ENCODE data around the gene BAIAP2. TPM values are rescaled to one million over a fixed set of nuclear protein-coding genes. Genes with fewer than 3 reads are reported as not detected.
A peak's percentile ranks its signal among the peaks of the same experiment; 100 is the strongest.

BAIAP2 gene
- total RNA-seq, 1 donor from 2014 or later, result 113 TPM

- no peaks in the 10 kb centered on the region for H3K27me3 ChIP-seq
- peak overlapping the region; percentile 67 for H3K27ac ChIP-seq
- H3K9me3 ChIP-seq, result no peaks in the 10 kb centered on the region
- intact Hi-C loops (cut with DNase I), result no loop called here
- TF ChIP-seq CTCF (IDR thresholded peaks at IDR 0.05), result no peak
- no peak for DNase-seq (ENCODE audit: extremely low spot score in 2 of 2)
- peaks cover 82% of the 10 kb centered on the region for H3K4me1 ChIP-seq
- H3K36me3 ChIP-seq, result no peaks in the 10 kb centered on the region
- peak overlapping the region in 1 of 2 donors; percentile 15 for H3K4me3 ChIP-seq
These were observed 8.9 kb downstream of the BAIAP2 start for GRCh38 chr17:81043725-81044427.

GRCh38 chr17:81044428-81044763 lies 9.4 kb downstream of the BAIAP2 start:
- Histone ChIP-seq H3K4me3 (no peak overlapping the region), H3K27ac (peak overlapping the region; percentile 67), H3K4me1 (peaks cover 82% of the 10 kb centered on the region), H3K36me3 (no peaks in the 10 kb centered on the region), H3K9me3 (no peaks in the 10 kb centered on the region), H3K27me3 (no peaks in the 10 kb centered on the region)
- TF ChIP-seq CTCF (IDR thresholded peaks at IDR 0.05) (no peak), POLR2AphosphoS5 (IDR thresholded peaks at IDR 0.05; ENCODE audit: insufficient read depth in 1 of 2, low read depth in 1 of 2) (no peak), POLR2A (IDR thresholded peaks at IDR 0.05) (no peak)
- DNase-seq (ENCODE audit: extremely low spot score in 2 of 2), result no peak
- intact Hi-C loops (cut with DNase I), result no loop called here

GRCh38 chr17:81044764-81045589 lies 10.0 kb downstream of the BAIAP2 start:
- H3K27ac ChIP-seq, result peak overlapping the region; percentile 67
- DNase-seq (ENCODE audit: extremely low spot score in 2 of 2), result no peak
- no peaks in the 10 kb centered on the region for H3K27me3 ChIP-seq
- H3K9me3 ChIP-seq, result no peaks in the 10 kb centered on the region
- peaks cover 82% of the 10 kb centered on the region for H3K4me1 ChIP-seq
- TF ChIP-seq POLR2AphosphoS5 (IDR thresholded peaks at IDR 0.05; ENCODE audit: insufficient read depth in 1 of 2, low read depth in 1 of 2) (peak in 1 of 2 donors; percentile 69), CTCF (IDR thresholded peaks at IDR 0.05) (no peak), POLR2A (IDR thresholded peaks at IDR 0.05) (no peak)
- H3K4me3 ChIP-seq, result no peak overlapping the region
- intact Hi-C loops (cut with DNase I), result loop anchor here (5.0 kb wide), 1 partner anchor 42 kb away; no protein-coding TSS in a partner anchor
- no peaks in the 10 kb centered on the region for H3K36me3 ChIP-seq

GRCh38 chr17:81045590-81046095 lies 10.7 kb downstream of the BAIAP2 start:
- DNase-seq (ENCODE audit: extremely low spot score in 2 of 2), result no peak
- Histone ChIP-seq H3K36me3 (no peaks in the 10 kb centered on the region), H3K9me3 (no peaks in the 10 kb centered on the region), H3K27me3 (no peaks in the 10 kb centered on the region), H3K4me1 (peaks cover 82% of the 10 kb centered on the region), H3K27ac (peak overlapping the region; percentile 67), H3K4me3 (no peak overlapping the region)
- TF ChIP-seq POLR2AphosphoS5 (IDR thresholded peaks at IDR 0.05; ENCODE audit: insufficient read depth in 1 of 2, low read depth in 1 of 2) (no peak), POLR2A (IDR thresholded peaks at IDR 0.05) (no peak), CTCF (IDR thresholded peaks at IDR 0.05) (no peak)
- intact Hi-C loops (cut with DNase I), result loop anchor here (5.0 kb wide), 1 partner anchor 42 kb away; no protein-coding TSS in a partner anchor
